Tibial artery (tissue), 4 donors: ENCODE data around the gene COX4I1.

Experiments
- DNase-seq, 2 donors: peaks; one replicate each; pipeline ENCODE4 v3.0.0-alpha.2; 2019
- H3K27ac ChIP-seq, 2 donors: fragments of 200-600 bp; sonication (generic) in 1 of 2; 1 replicate in 1 of 2; 2 replicates in 1 of 2; pipeline ENCODE4 v1.5.1; 2018 to 2019; ENCODE audit warnings: mild to moderate bottlenecking in 1 of 2
- H3K27me3 ChIP-seq, 2 donors: fragments of 200-600 bp; sonication (generic) in 1 of 2; one replicate each; pipeline versions ENCODE4 v1.5.1 to v1.6.0; 2016 to 2019
- H3K36me3 ChIP-seq, 3 donors: fragments of 200-600 bp; sonication (generic) in 2 of 3; one replicate each; pipeline ENCODE4 v1.5.1; 2016 to 2019; ENCODE audit warnings: mild to moderate bottlenecking in 2 of 3
- H3K4me1 ChIP-seq, 4 donors: fragments of 200-600 bp; sonication (generic) in 2 of 4; 1 replicate in 3 of 4; 2 replicates in 1 of 4; pipeline ENCODE4 v1.5.1; 2016 to 2019
- H3K4me3 ChIP-seq, 2 donors: fragments of 200-600 bp; sonication (generic) in 1 of 2; 1 replicate in 1 of 2; 2 replicates in 1 of 2; pipeline ENCODE4 v1.5.1; 2018 to 2019; ENCODE audit warnings: mild to moderate bottlenecking in 2 of 2
- H3K9me3 ChIP-seq, 3 donors: fragments of 200-600 bp; sonication (generic) in 1 of 3; one replicate each; pipeline ENCODE4 v1.5.1; 2016 to 2019
- intact Hi-C: fragments of 100-400 bp; cut with DNase I; formaldehyde crosslinking; loops from one replicate; pipeline ENCODE4 v1.15.0; 2023; ENCODE audit warnings: low total_unique reads
- TF ChIP-seq, protein P1 (sequence below), 2 experiments: fragments of 200-600 bp in 1 of 2; fragments of 450-650 bp in 1 of 2; IDR thresholded peaks; one replicate each; pipeline ENCODE4 v1.5.1; 2017 to 2019; ENCODE audit warnings: antibody characterized with exemption in 2 of 2, mild to moderate bottlenecking in 1 of 2, moderate library complexity in 1 of 2

COX4I1 gene

GRCh38 chr16:85838876-85839585 is 39.5 kb downstream of the COX4I1 start:
- H3K36me3 ChIP-seq = no peaks in the 10 kb centered on the region
- no peaks in the 10 kb centered on the region for H3K9me3 ChIP-seq
- intact Hi-C loops = no loop called here
- no peak for DNase-seq
- H3K27me3 ChIP-seq = peaks cover 0 to 58% of the 10 kb centered on the region in 2 donors
- no peaks in the 10 kb centered on the region for H3K4me1 ChIP-seq
- H3K4me3 ChIP-seq = no peak overlapping the region
- TF ChIP-seq, protein P1, sequence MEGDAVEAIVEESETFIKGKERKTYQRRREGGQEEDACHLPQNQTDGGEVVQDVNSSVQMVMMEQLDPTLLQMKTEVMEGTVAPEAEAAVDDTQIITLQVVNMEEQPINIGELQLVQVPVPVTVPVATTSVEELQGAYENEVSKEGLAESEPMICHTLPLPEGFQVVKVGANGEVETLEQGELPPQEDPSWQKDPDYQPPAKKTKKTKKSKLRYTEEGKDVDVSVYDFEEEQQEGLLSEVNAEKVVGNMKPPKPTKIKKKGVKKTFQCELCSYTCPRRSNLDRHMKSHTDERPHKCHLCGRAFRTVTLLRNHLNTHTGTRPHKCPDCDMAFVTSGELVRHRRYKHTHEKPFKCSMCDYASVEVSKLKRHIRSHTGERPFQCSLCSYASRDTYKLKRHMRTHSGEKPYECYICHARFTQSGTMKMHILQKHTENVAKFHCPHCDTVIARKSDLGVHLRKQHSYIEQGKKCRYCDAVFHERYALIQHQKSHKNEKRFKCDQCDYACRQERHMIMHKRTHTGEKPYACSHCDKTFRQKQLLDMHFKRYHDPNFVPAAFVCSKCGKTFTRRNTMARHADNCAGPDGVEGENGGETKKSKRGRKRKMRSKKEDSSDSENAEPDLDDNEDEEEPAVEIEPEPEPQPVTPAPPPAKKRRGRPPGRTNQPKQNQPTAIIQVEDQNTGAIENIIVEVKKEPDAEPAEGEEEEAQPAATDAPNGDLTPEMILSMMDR (IDR thresholded peaks at IDR 0.05) = no peak
- H3K27ac ChIP-seq = no peak overlapping the region

DNA sequence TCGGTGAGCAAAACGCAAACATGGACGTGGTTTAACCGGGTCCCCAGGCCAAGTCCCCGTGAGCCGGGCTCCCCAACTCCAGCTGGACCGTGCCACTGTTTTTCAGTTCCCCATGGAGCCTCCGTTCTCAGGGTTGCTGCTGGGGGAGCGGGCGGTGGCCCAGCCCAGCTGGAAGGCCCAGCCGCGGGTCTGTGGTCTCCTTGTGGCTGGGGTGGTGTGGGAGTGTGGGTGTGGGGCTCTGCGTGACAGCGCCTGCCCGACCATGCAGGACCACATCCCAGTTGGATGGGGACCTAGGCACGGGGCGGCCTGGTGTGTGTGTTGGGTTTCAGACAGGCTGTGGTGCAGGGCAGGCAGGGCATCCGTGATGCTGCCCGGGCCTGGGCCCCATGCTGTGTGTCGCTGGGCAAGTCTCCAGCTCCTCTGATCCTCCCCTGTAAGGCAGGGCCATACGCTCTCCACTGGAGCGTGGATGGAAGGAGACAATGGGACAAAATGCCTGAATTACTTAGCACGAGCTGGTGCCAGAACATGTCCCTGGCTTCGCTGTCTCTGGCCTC is 40.3 kb downstream of the COX4I1 start:
- H3K4me1 ChIP-seq = no peaks in the 10 kb centered on the region
- TF ChIP-seq, protein P1 (IDR thresholded peaks at IDR 0.05) = no peak
- no peaks in the 10 kb centered on the region for H3K36me3 ChIP-seq
- intact Hi-C loops = no loop called here
- no peak for DNase-seq
- no peak overlapping the region for H3K27ac ChIP-seq
- H3K4me3 ChIP-seq = no peak overlapping the region
- H3K27me3 ChIP-seq = peaks cover 0 to 58% of the 10 kb centered on the region in 2 donors
- no peaks in the 10 kb centered on the region for H3K9me3 ChIP-seq

GRCh38 chr16:85840395-85840794 is 40.9 kb downstream of the COX4I1 start:
- H3K4me3 ChIP-seq = no peak overlapping the region
- no peaks in the 10 kb centered on the region for H3K36me3 ChIP-seq
- intact Hi-C loops = no loop called here
- DNase-seq = no peak
- H3K4me1 ChIP-seq = no peaks in the 10 kb centered on the region
- no peak overlapping the region for H3K27ac ChIP-seq
- TF ChIP-seq, protein P1 (IDR thresholded peaks at IDR 0.05) = no peak
- no peaks in the 10 kb centered on the region for H3K9me3 ChIP-seq
- peaks cover 0 to 60% of the 10 kb centered on the region in 2 donors for H3K27me3 ChIP-seq

DNA sequence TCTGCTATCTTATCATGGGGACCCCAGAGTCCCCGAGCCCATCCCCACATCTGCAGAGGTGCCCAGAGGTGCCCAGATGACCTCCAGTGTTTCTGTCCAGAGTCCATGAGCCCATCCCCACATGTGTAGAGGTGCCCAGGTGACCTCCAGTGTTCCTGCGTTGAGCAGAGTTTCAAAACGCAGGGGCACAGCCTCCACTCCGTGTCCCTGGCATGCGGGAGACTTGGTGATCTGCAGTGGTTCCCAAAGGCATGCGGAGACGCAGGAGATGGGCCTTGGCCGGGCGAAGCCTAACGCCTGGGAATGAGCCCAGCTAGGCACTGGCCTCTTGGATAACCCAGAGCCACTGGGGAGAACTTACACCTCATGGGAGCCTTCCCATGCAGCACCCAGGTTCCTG is 41.3 kb downstream of the COX4I1 start:
- TF ChIP-seq, protein P1 (IDR thresholded peaks at IDR 0.05) = no peak
- H3K36me3 ChIP-seq = no peaks in the 10 kb centered on the region
- intact Hi-C loops = no loop called here
- no peaks in the 10 kb centered on the region for H3K9me3 ChIP-seq
- DNase-seq = no peak
- H3K4me3 ChIP-seq = no peak overlapping the region
- no peak overlapping the region for H3K27ac ChIP-seq
- H3K4me1 ChIP-seq = no peaks in the 10 kb centered on the region
- peaks cover 0 to 57% of the 10 kb centered on the region in 2 donors for H3K27me3 ChIP-seq

GRCh38 chr16:85842435-85842834 is 42.9 kb downstream of the COX4I1 start:
- no peak for DNase-seq
- intact Hi-C loops = no loop called here
- TF ChIP-seq, protein P1 (IDR thresholded peaks at IDR 0.05) = no peak
- Histone ChIP-seq H3K27me3 (peaks cover 0 to 55% of the 10 kb centered on the region in 2 donors), H3K36me3 (no peaks in the 10 kb centered on the region), H3K27ac (no peak overlapping the region), H3K4me3 (no peak overlapping the region), H3K9me3 (no peaks in the 10 kb centered on the region), H3K4me1 (no peaks in the 10 kb centered on the region)
